Thymus (tissue), 11 donors: ENCODE results near the gene DMBT1. TPM values are rescaled to one million over a fixed set of nuclear protein-coding genes. Genes with fewer than 3 reads are reported as not detected.

Source experiments
- DNase-seq, 9 donors: peaks; one replicate each; pipeline ENCODE4 v3.0.0-alpha.2; 2013; ENCODE audit warnings: low spot score in 9 of 9, low read depth in 6 of 9, missing footprints in 1 of 9
- H3K27ac ChIP-seq, 2 donors: one replicate each; pipeline ENCODE4 v1.5.1; 2013; ENCODE audit warnings: control low read depth in 1 of 2, low read depth in 1 of 2, low read length in 1 of 2, mild to moderate bottlenecking in 1 of 2, moderate library complexity in 1 of 2
- H3K27me3 ChIP-seq, 2 donors: one replicate each; pipeline ENCODE4 v1.5.1; 2013; ENCODE audit warnings: low read length in 1 of 2; ENCODE audit not compliant: control insufficient read depth in 2 of 2, insufficient read depth in 1 of 2
- H3K36me3 ChIP-seq, 2 donors: one replicate each; pipeline ENCODE4 v1.5.1; 2013; ENCODE audit warnings: low read length in 1 of 2, mild to moderate bottlenecking in 1 of 2, moderate library complexity in 1 of 2; ENCODE audit not compliant: control insufficient read depth in 2 of 2, insufficient read depth in 2 of 2
- H3K4me1 ChIP-seq, 2 donors: one replicate each; pipeline ENCODE4 v1.5.1; 2013; ENCODE audit warnings: low read length in 2 of 2; ENCODE audit not compliant: control insufficient read depth in 2 of 2, insufficient read depth in 2 of 2
- H3K4me3 ChIP-seq, 2 donors: one replicate each; pipeline ENCODE4 v1.5.1; 2013; ENCODE audit warnings: low read length in 2 of 2, control low read depth in 1 of 2, mild to moderate bottlenecking in 1 of 2
- H3K9me3 ChIP-seq, 2 donors: one replicate each; pipeline ENCODE4 v1.5.1; 2013; ENCODE audit warnings: low read length in 1 of 2, mild to moderate bottlenecking in 1 of 2; ENCODE audit not compliant: control insufficient read depth in 2 of 2, insufficient read depth in 1 of 2
- WGBS: extraction: QIAGEN DNeasy Blood & Tissue Kit; methylation state at CpG from one replicate; pipeline ENCODE4 v1.1.7; 2013; 5-methylcytosine and 5-hydroxymethylcytosine counted together
- polyA plus RNA-seq: library from polyadenylated mRNA; stranded (reverse); fragments of 200-250 nt; gene quantifications from one replicate; pipeline ENCODE4 v1.2.3, GENCODE V29; 2013
- total RNA-seq: library from RNA; stranded (reverse); fragments of 120-200 nt; gene quantifications from one replicate; pipeline ENCODE4 v1.2.4, GENCODE V29; 2013
- donor health status: healthy.

DMBT1 gene
- total and polyA plus RNA-seq, 2 donors: 0.09 to 0.27 TPM

DNA sequence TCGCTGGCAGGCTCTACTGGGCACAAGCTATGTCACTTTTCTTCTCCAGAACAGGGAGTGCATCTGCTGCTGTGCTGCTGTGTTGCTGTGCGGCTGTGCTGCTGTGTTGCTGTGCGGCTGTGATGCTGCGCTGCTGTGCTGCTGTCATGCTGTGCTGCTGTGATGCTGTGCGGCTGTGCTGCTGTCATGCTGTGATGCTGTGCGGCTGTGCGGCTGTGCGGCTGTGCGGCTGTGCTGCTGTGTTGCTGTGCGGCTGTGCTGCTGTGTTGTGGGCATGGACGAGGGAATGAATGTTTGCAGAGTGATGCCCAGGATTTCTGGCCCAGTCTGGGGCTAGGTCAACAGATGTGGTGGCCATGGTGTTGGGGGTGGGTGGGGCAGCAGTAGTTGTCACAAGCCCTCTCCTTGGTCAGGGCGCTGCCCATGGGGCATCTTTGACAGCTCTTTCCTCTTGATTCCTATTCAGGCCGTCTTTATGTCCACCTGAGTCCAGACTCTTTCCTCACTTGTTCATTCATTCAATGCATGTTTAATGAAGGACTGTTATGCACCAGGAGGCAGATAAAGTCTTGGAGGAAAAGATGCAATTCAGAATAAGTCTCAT, 83.5 kb downstream of the DMBT1 start:
- no peaks in the 10 kb centered on the region for H3K9me3 ChIP-seq
- H3K27ac ChIP-seq: no peak overlapping the region
- H3K36me3 ChIP-seq: no peaks in the 10 kb centered on the region
- DNase-seq: no peak
- H3K4me3 ChIP-seq: no peak overlapping the region
- H3K27me3 ChIP-seq: no peaks in the 10 kb centered on the region
- no peaks in the 10 kb centered on the region for H3K4me1 ChIP-seq
- 72% methylated on average over 12 of the region's 13 CpGs for WGBS

DNA sequence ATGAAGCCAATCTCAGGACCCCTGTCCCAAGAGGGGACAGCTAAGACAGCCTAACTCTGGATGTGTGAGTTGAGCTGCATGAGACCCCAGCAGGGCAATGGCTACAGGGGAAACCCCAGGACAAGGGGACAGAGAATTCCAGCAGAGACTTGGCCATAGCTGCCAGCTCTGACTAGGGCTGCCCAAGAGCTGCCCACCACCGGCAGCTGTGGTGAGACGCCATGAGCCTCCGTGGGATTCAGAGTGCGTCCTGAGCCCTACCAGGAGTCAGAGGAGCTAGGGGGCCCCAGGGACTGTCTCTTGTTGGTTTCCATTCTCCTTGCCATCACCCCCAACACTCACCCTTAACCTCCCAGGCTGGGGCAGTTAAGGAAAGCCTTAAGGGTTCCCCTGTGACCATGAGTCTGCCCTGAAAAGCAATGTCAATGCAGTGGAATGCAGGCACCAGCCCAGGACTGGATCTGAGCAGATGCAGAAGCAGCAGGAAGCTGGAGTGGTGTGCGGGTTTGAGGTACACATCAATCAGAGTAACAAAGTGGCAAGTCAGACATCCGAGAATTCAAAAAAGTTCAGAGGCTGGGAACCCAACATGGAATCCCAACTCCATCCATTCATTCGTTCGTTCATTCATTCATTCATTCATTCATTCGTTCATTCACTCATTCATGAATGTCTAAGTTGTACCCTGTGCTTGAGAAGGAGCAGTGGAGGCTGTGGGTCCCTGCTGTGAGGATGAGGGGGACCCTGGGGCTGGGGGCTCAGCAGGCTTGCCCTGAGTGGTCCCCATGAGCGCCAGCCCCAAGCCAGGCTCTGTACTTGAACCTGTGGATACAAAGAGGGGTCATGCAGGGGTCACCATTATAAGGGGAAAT, 86.2 kb downstream of the DMBT1 start:
- Histone ChIP-seq H3K4me3 (no peak overlapping the region), H3K9me3 (no peaks in the 10 kb centered on the region), H3K36me3 (no peaks in the 10 kb centered on the region), H3K4me1 (no peaks in the 10 kb centered on the region), H3K27me3 (no peaks in the 10 kb centered on the region), H3K27ac (no peak overlapping the region)
- WGBS: 68% methylated on average over 10 of the region's 10 CpGs
- no peak for DNase-seq

DNA sequence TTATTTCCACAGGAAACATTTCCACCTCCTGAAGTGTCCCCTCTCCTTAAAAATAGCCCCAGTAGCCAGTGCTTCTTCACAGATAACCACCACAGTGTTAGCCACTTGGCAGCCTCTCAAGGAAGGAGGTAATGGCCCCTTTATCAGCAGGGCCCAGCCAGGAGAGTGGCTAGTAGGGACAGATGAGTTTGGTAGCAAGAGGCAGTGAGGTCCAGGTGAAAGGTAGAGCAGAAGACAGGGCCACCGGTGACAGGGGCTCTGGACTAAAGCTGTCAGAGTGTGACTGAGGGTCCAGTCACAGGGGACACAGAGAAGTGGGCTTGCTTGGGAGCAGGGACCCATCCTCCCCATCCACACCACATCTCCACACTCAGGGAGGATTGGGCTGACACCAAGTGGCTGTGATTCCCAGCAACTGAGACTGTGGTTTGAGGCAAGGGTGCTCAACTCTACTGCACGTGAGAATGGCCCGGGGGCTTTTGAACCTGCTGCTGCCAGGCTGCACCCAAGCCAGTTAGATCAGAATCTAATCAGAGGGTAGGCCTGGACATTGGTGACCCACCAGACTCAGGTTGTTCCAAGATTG, 86.9 kb downstream of the DMBT1 start:
- no peaks in the 10 kb centered on the region for H3K36me3 ChIP-seq
- H3K4me1 ChIP-seq: no peaks in the 10 kb centered on the region
- no peak for DNase-seq
- H3K4me3 ChIP-seq: no peak overlapping the region
- 88% methylated on average over 3 of the region's 3 CpGs for WGBS
- no peaks in the 10 kb centered on the region for H3K27me3 ChIP-seq
- no peaks in the 10 kb centered on the region for H3K9me3 ChIP-seq
- H3K27ac ChIP-seq: no peak overlapping the region

DNA sequence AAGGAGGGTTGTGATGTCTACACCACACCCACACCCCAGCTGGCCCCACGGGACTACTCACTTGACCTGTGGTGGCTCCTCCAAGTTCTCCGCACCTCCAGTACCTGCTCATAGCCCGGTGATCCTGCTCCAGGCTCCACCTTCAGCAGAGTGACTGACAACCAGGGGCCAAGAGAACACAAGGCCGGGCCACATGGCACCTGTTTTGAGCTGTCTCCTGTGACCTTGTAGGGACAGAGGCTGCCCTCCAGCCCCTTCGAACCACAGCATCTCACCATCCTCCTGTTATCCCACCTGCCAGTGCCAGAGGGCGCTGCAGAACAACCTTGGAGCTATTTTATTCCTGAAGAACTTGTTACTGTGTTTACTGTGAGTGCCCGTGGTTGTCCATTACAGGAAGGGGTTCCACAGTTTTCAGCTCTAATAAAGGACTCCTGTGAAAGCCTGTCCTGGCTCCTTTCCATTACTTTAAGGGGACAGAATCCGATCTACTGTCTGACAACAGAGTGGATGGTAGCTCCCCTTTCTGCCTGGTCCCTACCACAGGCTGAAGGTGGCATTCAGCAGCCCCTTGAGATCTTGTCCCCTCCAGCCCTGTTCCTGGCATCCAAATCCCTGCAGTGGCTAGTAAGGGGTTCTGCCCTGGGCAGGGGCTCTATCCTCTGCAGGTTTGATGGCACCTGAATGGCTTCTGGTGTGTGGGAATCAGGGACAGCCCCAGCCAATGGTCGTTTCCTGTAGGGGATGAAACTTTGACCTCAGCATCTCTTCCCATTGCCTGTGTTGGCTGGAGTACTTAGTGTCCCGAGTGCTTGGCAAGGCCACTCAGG, 88.3 kb downstream of the DMBT1 start:
- no peaks in the 10 kb centered on the region for H3K9me3 ChIP-seq
- 40% methylated on average over 10 of the region's 10 CpGs for WGBS
- no peaks in the 10 kb centered on the region for H3K36me3 ChIP-seq
- no peaks in the 10 kb centered on the region for H3K4me1 ChIP-seq
- H3K27me3 ChIP-seq: no peaks in the 10 kb centered on the region
- H3K27ac ChIP-seq: no peak overlapping the region
- peak in 4 of 9 donors; percentile 2 to 34 (median 16) for DNase-seq
- no peak overlapping the region for H3K4me3 ChIP-seq

DNA sequence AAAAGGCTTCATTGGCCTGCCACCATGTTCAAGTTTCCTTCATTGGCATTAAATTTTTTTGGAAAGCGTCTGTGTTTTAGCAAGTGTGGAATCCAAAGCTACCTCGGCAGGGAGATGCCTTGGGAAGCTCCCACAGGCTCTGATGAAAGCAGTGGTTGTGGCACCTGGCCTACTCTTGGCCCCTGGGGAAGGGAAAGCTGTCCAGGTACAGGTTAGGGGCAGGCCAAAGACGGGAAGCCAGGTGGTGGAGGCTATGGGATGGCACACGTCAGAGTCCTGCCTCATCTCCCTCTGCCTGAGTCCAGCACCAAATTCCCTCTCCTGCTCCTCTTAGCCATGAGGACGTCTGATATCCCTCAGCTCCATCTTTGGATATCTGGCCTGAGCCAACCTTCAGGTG, 89.3 kb downstream of the DMBT1 start:
- H3K9me3 ChIP-seq: no peaks in the 10 kb centered on the region
- H3K27ac ChIP-seq: no peak overlapping the region
- H3K27me3 ChIP-seq: no peaks in the 10 kb centered on the region
- H3K36me3 ChIP-seq: no peaks in the 10 kb centered on the region
- WGBS: 90% methylated on average over 5 of the region's 5 CpGs
- no peaks in the 10 kb centered on the region for H3K4me1 ChIP-seq
- DNase-seq: no peak
- no peak overlapping the region for H3K4me3 ChIP-seq

DNA sequence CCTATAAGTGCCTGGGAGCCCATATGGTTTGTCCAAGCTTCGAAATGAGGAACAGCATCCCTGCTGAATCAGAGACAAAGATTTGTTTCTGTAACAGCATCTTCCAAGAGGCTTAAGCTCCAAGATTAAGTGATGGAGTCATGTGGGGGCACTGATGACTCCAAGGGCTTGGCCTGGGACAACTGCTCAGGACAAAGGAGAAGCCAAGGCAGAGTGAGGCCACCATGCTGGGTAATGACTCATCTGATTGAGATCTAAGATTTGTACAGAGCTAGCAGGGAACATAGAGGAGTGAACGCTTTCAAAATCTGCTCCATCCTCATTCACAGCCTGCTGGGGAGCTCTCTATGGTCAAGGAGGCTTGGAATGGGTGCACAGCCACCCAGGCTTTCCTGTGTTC, 89.8 kb downstream of the DMBT1 start:
- H3K27me3 ChIP-seq: no peaks in the 10 kb centered on the region
- no peak overlapping the region for H3K4me3 ChIP-seq
- no peaks in the 10 kb centered on the region for H3K9me3 ChIP-seq
- H3K36me3 ChIP-seq: no peaks in the 10 kb centered on the region
- 90% methylated on average over 2 of the region's 2 CpGs for WGBS
- H3K4me1 ChIP-seq: no peaks in the 10 kb centered on the region
- no peak for DNase-seq
- no peak overlapping the region for H3K27ac ChIP-seq

DNA sequence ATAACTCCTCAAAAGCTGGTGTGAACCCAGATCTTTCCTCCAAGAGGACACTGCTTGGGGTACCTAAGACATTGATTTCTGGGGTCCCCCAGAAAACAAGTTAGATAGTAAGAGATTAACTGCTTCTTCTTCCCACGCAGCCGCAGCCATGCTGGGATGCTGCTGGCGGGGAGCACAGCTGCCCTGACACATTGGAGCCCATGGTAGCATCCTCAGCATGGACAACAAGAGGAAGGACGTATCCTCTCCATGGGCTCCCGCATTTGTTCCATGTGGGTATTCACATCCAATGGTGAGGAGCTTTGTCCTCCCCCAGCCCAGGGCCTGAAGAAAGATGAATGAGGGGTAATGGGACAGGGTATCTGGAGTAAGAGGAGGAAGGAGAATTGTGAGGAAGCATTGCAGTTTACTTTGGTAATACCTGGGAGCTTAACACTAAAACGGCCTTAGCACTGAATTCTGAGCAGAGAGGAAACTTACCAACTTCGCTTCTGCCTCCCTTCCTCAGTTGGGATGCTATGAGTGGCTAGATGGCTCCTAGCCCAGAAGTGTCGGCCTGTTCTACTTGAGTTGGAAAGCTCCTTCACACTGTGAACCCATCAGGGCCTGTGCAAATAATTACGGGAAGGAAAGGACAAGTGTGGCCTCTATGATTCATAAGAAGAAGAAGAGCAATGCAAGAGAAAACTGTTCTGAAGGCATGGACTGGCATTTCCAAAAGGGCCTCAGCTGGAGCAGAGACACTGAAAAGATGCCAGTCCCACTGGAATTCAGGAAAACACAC, 95.2 kb downstream of the DMBT1 start:
- H3K27ac ChIP-seq: no peak overlapping the region
- H3K27me3 ChIP-seq: no peaks in the 10 kb centered on the region
- no peak overlapping the region for H3K4me3 ChIP-seq
- no peaks in the 10 kb centered on the region for H3K36me3 ChIP-seq
- WGBS: 94% methylated on average over 9 of the region's 9 CpGs
- DNase-seq: no peak
- H3K4me1 ChIP-seq: no peaks in the 10 kb centered on the region
- no peaks in the 10 kb centered on the region for H3K9me3 ChIP-seq

DNA sequence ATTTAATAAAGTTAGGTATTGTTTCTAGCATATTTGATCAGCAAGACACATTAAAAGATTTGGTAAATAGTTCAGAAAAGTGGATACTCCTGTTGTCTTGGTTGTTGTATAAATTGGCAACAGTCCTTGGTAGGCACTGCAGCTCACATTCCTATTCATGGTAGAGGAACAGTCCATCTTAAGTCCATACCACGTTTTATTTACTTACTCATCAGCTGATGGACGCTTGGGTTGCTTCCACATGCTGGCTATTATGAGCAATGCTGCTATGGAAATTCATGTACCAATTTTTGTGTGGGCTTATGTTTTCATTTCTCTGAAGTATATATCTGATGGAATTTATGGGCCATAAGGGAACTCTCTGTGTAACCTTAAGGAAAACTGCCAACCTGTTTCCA, 95.8 kb downstream of the DMBT1 start:
- WGBS: 83% methylated on average over 2 of the region's 2 CpGs
- Histone ChIP-seq H3K4me3 (no peak overlapping the region), H3K36me3 (no peaks in the 10 kb centered on the region), H3K4me1 (no peaks in the 10 kb centered on the region), H3K27me3 (no peaks in the 10 kb centered on the region), H3K9me3 (no peaks in the 10 kb centered on the region), H3K27ac (no peak overlapping the region)
- no peak for DNase-seq
